Chondrocyte (in vitro differentiated cells): Measurements from ENCODE around the gene HAPLN2. TPM values are rescaled to one million over a fixed set of nuclear protein-coding genes. Genes with fewer than 3 reads are reported as not detected.

ENCODE experiments used
- DNase-seq: peaks from one replicate; pipeline ENCODE4 v3.0.0; 2021; ENCODE audit warnings: mixed read lengths, low spot score
- H3K27ac Mint-ChIP-seq: one replicate; pipeline ENCODE4 v1.8.0; 2021; ENCODE audit warnings: mild to moderate bottlenecking, moderate library complexity, mixed read lengths; ENCODE audit not compliant: unreplicated experiment
- H3K27me3 Mint-ChIP-seq: 2 replicates; pipeline ENCODE4 v1.8.0; 2021; ENCODE audit warnings: low read depth, mixed read lengths
- H3K36me3 Mint-ChIP-seq: 2 replicates; pipeline ENCODE4 v1.8.0; 2021; ENCODE audit warnings: low read depth, mixed read lengths
- H3K4me1 Mint-ChIP-seq: 2 replicates; pipeline ENCODE4 v1.8.0; 2021; ENCODE audit warnings: low read depth, mild to moderate bottlenecking, mixed read lengths
- H3K4me3 Mint-ChIP-seq: one replicate; pipeline ENCODE4 v1.8.0; 2021; ENCODE audit warnings: mild to moderate bottlenecking, moderate library complexity, mixed read lengths; ENCODE audit not compliant: unreplicated experiment
- H3K9me3 Mint-ChIP-seq: 2 replicates; pipeline ENCODE4 v1.8.0; 2021; ENCODE audit warnings: low read depth, mixed read lengths
- total RNA-seq: library from RNA; stranded (reverse); gene quantifications from 3 replicates; pipeline ENCODE4 v1.2.1, GENCODE V29; 2021
- TF ChIP-seq, protein P1 (sequence below): fragments of 200-600 bp; sonication (generic); IDR thresholded peaks from 2 replicates; pipeline ENCODE4 v1.5.0; 2021; ENCODE audit warnings: antibody characterized with exemption, mild to moderate bottlenecking, moderate library complexity

The HAPLN2 gene
- total RNA-seq, 1 donor from 2014 or later, result not detected

DNA sequence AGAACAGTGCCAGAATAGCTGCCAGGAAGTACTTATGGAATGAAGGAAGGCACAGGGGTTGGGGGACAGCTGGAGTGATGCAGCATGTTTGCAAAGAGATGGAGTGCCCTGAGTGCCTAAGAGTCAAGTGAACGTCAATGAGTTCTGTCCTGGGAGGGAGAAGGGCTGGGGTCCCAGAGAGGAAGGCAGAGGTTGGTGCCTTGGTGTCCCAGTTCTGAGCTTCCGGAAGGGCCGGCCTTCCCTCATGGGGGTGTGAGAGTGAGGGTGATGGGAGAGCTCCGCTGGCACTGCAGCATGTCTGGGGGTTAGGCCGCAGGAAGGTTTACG lies 40.4 kb downstream of the HAPLN2 start:
- no peak for DNase-seq
- peak overlapping the region; percentile 59 for H3K4me3 Mint-ChIP-seq
- H3K9me3 Mint-ChIP-seq, result no peaks in the 10 kb centered on the region
- H3K27me3 Mint-ChIP-seq, result peaks cover 28% of the 10 kb centered on the region
- H3K36me3 Mint-ChIP-seq, result no peaks in the 10 kb centered on the region
- peak overlapping the region; percentile 90 for H3K27ac Mint-ChIP-seq
- H3K4me1 Mint-ChIP-seq, result peaks cover 64% of the 10 kb centered on the region
- TF ChIP-seq, protein P1, sequence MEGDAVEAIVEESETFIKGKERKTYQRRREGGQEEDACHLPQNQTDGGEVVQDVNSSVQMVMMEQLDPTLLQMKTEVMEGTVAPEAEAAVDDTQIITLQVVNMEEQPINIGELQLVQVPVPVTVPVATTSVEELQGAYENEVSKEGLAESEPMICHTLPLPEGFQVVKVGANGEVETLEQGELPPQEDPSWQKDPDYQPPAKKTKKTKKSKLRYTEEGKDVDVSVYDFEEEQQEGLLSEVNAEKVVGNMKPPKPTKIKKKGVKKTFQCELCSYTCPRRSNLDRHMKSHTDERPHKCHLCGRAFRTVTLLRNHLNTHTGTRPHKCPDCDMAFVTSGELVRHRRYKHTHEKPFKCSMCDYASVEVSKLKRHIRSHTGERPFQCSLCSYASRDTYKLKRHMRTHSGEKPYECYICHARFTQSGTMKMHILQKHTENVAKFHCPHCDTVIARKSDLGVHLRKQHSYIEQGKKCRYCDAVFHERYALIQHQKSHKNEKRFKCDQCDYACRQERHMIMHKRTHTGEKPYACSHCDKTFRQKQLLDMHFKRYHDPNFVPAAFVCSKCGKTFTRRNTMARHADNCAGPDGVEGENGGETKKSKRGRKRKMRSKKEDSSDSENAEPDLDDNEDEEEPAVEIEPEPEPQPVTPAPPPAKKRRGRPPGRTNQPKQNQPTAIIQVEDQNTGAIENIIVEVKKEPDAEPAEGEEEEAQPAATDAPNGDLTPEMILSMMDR, result no peak

DNA sequence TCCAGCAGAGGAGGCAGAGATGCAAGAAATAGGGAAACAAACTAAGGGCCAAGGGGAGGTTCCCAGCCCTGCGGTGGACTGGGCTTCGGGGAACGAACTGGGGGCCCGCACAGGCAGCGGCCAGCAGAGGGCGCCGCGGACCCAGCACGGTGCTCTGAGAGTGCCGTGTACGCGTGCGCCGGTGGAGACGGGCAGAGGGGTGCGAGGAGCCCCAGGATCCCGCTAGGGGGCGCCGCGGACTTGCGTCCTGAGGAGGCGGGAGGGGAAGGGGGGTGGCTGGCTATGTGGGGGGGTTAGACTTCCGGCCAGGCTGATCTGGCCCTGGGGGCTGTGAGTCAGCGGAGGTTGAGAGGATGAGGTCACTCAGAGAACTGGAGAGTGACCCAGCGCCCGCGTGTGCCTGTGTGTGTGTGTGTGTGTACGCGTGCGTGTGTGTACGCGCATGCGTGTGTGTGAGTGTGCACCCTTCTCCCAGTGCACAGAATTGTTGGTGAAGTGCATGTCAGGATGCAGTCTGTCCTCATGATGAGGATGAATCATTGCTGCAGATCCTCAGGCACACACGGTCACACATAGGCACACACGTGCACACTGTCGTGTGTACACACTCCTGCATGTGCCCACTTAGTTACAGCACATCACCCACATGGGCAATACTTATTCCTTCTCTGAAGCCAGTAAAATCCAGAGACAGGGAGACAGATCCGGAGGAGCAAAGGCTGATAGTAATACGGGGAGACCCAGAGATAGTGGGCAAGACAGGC lies 41.0 kb downstream of the HAPLN2 start:
- H3K4me1 Mint-ChIP-seq, result peaks cover 69% of the 10 kb centered on the region
- H3K27ac Mint-ChIP-seq, result peak overlapping the region; percentile 90
- DNase-seq, result no peak
- H3K9me3 Mint-ChIP-seq, result no peaks in the 10 kb centered on the region
- H3K4me3 Mint-ChIP-seq, result peak overlapping the region; percentile 59
- peaks cover 24% of the 10 kb centered on the region for H3K27me3 Mint-ChIP-seq
- TF ChIP-seq, protein P1, result peak; percentile 100
- H3K36me3 Mint-ChIP-seq, result no peaks in the 10 kb centered on the region

DNA sequence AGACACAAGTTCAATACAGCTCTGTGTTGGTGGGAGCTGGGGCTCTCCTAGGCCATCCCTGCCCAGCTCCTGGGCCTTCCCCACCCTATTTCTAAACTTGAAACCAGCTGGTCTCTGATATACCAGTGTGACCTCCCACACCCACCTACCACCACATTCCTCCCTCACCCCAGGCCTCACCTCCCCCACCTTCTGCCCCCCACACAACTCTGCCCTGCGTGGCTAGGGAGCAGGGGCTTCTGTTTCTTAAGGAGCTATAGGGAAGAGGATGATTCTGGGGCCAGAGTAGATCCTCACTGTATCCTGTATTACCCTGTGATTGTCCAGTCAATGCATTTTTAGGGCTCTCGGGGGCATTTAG lies 41.5 kb downstream of the HAPLN2 start:
- DNase-seq, result no peak
- Mint-ChIP-seq H3K27ac (peak overlapping the region; percentile 90), H3K4me3 (no peak overlapping the region), H3K36me3 (no peaks in the 10 kb centered on the region), H3K4me1 (peaks cover 75% of the 10 kb centered on the region), H3K9me3 (no peaks in the 10 kb centered on the region), H3K27me3 (peaks cover 19% of the 10 kb centered on the region)
- TF ChIP-seq, protein P1, result no peak

DNA sequence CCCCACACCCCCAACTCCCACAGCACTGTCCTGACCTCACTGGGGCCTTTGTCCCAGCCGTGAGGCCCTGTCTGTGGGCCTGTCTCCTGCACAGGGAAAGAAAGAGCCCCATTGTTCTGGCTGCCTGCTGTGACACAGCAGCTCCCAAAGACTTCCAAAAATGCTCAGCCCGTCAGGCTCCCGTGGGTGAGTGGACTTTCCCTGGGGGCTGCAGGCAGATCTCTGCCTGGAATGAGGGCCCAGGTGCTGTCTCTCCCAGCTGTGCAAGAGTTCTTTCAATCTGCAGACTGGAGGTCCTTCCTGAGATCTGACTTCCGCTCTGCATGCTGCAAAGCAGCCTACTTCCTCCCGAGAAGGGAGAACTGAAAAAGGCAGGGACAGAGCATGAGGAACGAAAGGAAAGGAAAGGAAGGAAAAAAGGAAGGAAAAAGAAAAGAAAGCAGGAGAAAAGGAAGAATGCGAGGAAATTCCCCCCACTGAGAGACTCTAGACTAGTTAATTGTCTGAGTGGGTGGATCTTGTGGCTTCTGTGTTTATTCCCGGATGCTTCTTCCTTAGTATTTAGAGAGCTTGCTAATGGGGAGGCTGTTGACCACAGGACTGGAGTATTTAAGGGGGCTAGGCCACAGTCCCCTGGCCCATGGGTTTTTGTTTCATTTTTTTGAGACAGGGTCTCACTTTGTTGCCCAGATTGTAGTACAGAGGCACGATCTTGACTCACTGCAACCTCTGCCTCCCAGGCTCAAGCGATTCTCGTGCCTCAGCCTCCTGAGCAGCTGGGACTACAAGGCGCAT lies 43.0 kb downstream of the HAPLN2 start:
- Mint-ChIP-seq H3K27me3 (peaks cover 4% of the 10 kb centered on the region), H3K4me3 (no peak overlapping the region), H3K27ac (peak overlapping the region; percentile 77), H3K36me3 (no peaks in the 10 kb centered on the region), H3K9me3 (no peaks in the 10 kb centered on the region), H3K4me1 (peaks cover 71% of the 10 kb centered on the region)
- DNase-seq, result no peak
- TF ChIP-seq, protein P1, result no peak

DNA sequence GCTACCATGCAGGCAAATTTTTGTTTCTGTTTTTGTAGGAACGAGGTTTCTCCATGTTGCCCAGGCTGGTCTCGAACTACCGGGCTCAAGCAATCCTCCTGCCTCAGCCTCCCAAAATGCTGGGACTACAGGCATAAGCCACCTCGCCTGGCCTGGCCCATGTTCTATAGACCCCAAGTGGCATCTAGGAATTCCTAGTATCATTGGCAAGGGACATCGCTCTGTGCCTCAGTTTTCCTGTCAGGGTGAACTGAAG lies 43.5 kb downstream of the HAPLN2 start:
- Mint-ChIP-seq H3K36me3 (no peaks in the 10 kb centered on the region), H3K27me3 (no peaks in the 10 kb centered on the region), H3K4me3 (no peak overlapping the region), H3K27ac (no peak overlapping the region), H3K4me1 (peaks cover 70% of the 10 kb centered on the region), H3K9me3 (no peaks in the 10 kb centered on the region)
- TF ChIP-seq, protein P1, result no peak
- DNase-seq, result no peak
